Measurements from ENCODE around the gene CD3E.

CD3E gene

GRCh38 chr11:118304568-118305248, at the start of gene CD3E:
Gene CD3E (plus strand): TSS chr11:118304730. CDS start chr11:118304953, 223 bp downstream.
- Histone ChIP-seq H3K27me3 (ENCODE audit: insufficient read depth, poor library complexity, severe bottlenecking) (no peaks in the 10 kb centered on the region), H3K27ac (ENCODE audit: poor library complexity, severe bottlenecking) (no peak within 1 kb of the TSS), H3K36me3 (ENCODE audit: low read depth) (no peaks in the 10 kb centered on the region), H3K4me3 (ENCODE audit: severe bottlenecking) (no peak within 1 kb of the TSS), H3K4me1 (ENCODE audit: insufficient read depth, poor library complexity, severe bottlenecking) (no peaks in the 10 kb centered on the region), H3K9me3 (ENCODE audit: severe bottlenecking) (no peaks in the 10 kb centered on the region)
- DNase-seq (ENCODE audit: low spot score), result no peak
- no peak for ATAC-seq (ENCODE audit: low read depth)
- TF ChIP-seq, protein P1, sequence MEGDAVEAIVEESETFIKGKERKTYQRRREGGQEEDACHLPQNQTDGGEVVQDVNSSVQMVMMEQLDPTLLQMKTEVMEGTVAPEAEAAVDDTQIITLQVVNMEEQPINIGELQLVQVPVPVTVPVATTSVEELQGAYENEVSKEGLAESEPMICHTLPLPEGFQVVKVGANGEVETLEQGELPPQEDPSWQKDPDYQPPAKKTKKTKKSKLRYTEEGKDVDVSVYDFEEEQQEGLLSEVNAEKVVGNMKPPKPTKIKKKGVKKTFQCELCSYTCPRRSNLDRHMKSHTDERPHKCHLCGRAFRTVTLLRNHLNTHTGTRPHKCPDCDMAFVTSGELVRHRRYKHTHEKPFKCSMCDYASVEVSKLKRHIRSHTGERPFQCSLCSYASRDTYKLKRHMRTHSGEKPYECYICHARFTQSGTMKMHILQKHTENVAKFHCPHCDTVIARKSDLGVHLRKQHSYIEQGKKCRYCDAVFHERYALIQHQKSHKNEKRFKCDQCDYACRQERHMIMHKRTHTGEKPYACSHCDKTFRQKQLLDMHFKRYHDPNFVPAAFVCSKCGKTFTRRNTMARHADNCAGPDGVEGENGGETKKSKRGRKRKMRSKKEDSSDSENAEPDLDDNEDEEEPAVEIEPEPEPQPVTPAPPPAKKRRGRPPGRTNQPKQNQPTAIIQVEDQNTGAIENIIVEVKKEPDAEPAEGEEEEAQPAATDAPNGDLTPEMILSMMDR (IDR thresholded peaks at IDR 0.05; ENCODE audit: poor library complexity, severe bottlenecking), result no peak

- Histone ChIP-seq H3K27me3 (ENCODE audit: insufficient read depth, poor library complexity, severe bottlenecking) (no peaks in the 10 kb centered on the region), H3K27ac (ENCODE audit: poor library complexity, severe bottlenecking) (no peak overlapping the region), H3K4me3 (ENCODE audit: severe bottlenecking) (no peak overlapping the region), H3K4me1 (ENCODE audit: insufficient read depth, poor library complexity, severe bottlenecking) (peaks cover 15% of the 10 kb centered on the region), H3K9me3 (ENCODE audit: severe bottlenecking) (no peaks in the 10 kb centered on the region), H3K36me3 (ENCODE audit: low read depth) (peaks cover 94% of the 10 kb centered on the region)
- TF ChIP-seq, protein P1 (IDR thresholded peaks at IDR 0.05; ENCODE audit: poor library complexity, severe bottlenecking), result peak; percentile 52
- no peak for ATAC-seq (ENCODE audit: low read depth)
- DNase-seq (ENCODE audit: low spot score), result no peak
Observed at GRCh38 chr11:118258410-118258809, 46.1 kb upstream of the CD3E start.

GRCh38 chr11:118259138-118259537, 45.4 kb upstream of the CD3E start:
- ATAC-seq (ENCODE audit: low read depth) (no peak), DNase-seq (ENCODE audit: low spot score) (no peak)
- H3K9me3 ChIP-seq (ENCODE audit: severe bottlenecking), result no peaks in the 10 kb centered on the region
- no peak overlapping the region for H3K4me3 ChIP-seq (ENCODE audit: severe bottlenecking)
- no peaks in the 10 kb centered on the region for H3K27me3 ChIP-seq (ENCODE audit: insufficient read depth, poor library complexity, severe bottlenecking)
- TF ChIP-seq, protein P1 (IDR thresholded peaks at IDR 0.05; ENCODE audit: poor library complexity, severe bottlenecking), result no peak
- H3K27ac ChIP-seq (ENCODE audit: poor library complexity, severe bottlenecking), result no peak overlapping the region
- peaks cover 12% of the 10 kb centered on the region for H3K4me1 ChIP-seq (ENCODE audit: insufficient read depth, poor library complexity, severe bottlenecking)
- H3K36me3 ChIP-seq (ENCODE audit: low read depth), result peaks cover 88% of the 10 kb centered on the region

- no peak for ATAC-seq (ENCODE audit: low read depth)
- H3K27me3 ChIP-seq (ENCODE audit: insufficient read depth, poor library complexity, severe bottlenecking), result no peaks in the 10 kb centered on the region
Observed at GRCh38 chr11:118260353-118260752, 44.2 kb upstream of the CD3E start.

More at GRCh38 chr11:118260353-118260752, 44.2 kb upstream of the CD3E start:
- DNase-seq (ENCODE audit: low spot score), result no peak
- TF ChIP-seq, protein P1 (IDR thresholded peaks at IDR 0.05; ENCODE audit: poor library complexity, severe bottlenecking), result no peak
- Histone ChIP-seq H3K4me3 (ENCODE audit: severe bottlenecking) (no peak overlapping the region), H3K27ac (ENCODE audit: poor library complexity, severe bottlenecking) (no peak overlapping the region), H3K4me1 (ENCODE audit: insufficient read depth, poor library complexity, severe bottlenecking) (peaks cover 20% of the 10 kb centered on the region), H3K9me3 (ENCODE audit: severe bottlenecking) (no peaks in the 10 kb centered on the region), H3K36me3 (ENCODE audit: low read depth) (peaks cover 76% of the 10 kb centered on the region)

Measured in RWPE2 (cell line).